Bronchial epithelial cell (primary cell): Measurements from ENCODE around the gene PXK. TPM values are rescaled to one million over a fixed set of nuclear protein-coding genes. Genes with fewer than 3 reads are reported as not detected.

Experiments used
- DNase-seq: peaks from one replicate; pipeline ENCODE4 v3.0.0-alpha.2; 2010; ENCODE audit warnings: low read depth
- FAIRE-seq: peaks from 2 replicates; lab custom pipeline; 2011; peaks lifted over from hg19 to GRCh38; lab: Jason Lieb, UNC
- H3K27me3 ChIP-seq: 2 replicates; pipeline ENCODE4 v1.5.1; 2011; ENCODE audit warnings: low read length; ENCODE audit not compliant: control insufficient read depth, insufficient read depth
- H3K36me3 ChIP-seq: 2 replicates; pipeline ENCODE4 v1.5.1; 2011; ENCODE audit warnings: low read length; ENCODE audit not compliant: control insufficient read depth, insufficient read depth
- H3K4me3 ChIP-seq: 2 replicates; pipeline ENCODE4 v1.5.1; 2011; ENCODE audit warnings: mild to moderate bottlenecking, low read depth, low read length, control low read depth
- CTCF ChIP-seq: IDR thresholded peaks from 2 replicates; pipeline ENCODE4 v1.5.1; 2011; ENCODE audit warnings: mild to moderate bottlenecking, moderate library complexity, low read length, control low read depth, inconsistent platforms; ENCODE audit not compliant: insufficient read depth, severe bottlenecking
- total RNA-seq: library from RNA; depleted of rRNA; stranded (reverse); fragments of >200 nt; gene quantifications from 2 replicates; pipeline ENCODE4 v1.2.1, GENCODE V29; 2014

Gene PXK
- total RNA-seq, 1 donor from 2014 or later: 12.4 TPM

GRCh38 chr3:58411036-58411435, 78.3 kb downstream of the PXK start:
- no peak for TF ChIP-seq CTCF
- H3K36me3 ChIP-seq: peaks cover 10% of the 10 kb centered on the region
- peak; percentile 7 for DNase-seq
- no peak for FAIRE-seq
- no peak overlapping the region for H3K4me3 ChIP-seq
- H3K27me3 ChIP-seq: no peaks in the 10 kb centered on the region

GRCh38 chr3:58411851-58412830, 79.4 kb downstream of the PXK start:
- FAIRE-seq (no peak), DNase-seq (no peak)
- no peak overlapping the region for H3K4me3 ChIP-seq
- no peak for TF ChIP-seq CTCF
- H3K27me3 ChIP-seq: no peaks in the 10 kb centered on the region
- H3K36me3 ChIP-seq: peaks cover 10% of the 10 kb centered on the region

- DNase-seq: peak; percentile 64
- H3K27me3 ChIP-seq: no peaks in the 10 kb centered on the region
- FAIRE-seq: no peak
- peaks cover 7% of the 10 kb centered on the region for H3K36me3 ChIP-seq
- H3K4me3 ChIP-seq: no peak overlapping the region
- peak; percentile 60 for TF ChIP-seq CTCF
These were observed 82.0 kb downstream of the PXK start for GRCh38 chr3:58414538-58415197.

GRCh38 chr3:58416191-58416590, 83.5 kb downstream of the PXK start:
- Histone ChIP-seq H3K27me3 (no peaks in the 10 kb centered on the region), H3K36me3 (peaks cover 2% of the 10 kb centered on the region), H3K4me3 (no peak overlapping the region)
- no peak for FAIRE-seq
- peak; percentile 15 for DNase-seq
- TF ChIP-seq CTCF: no peak

GRCh38 chr3:58417075-58417474, 84.4 kb downstream of the PXK start:
- no peak for DNase-seq
- no peak for FAIRE-seq
- Histone ChIP-seq H3K27me3 (no peaks in the 10 kb centered on the region), H3K4me3 (no peak overlapping the region), H3K36me3 (peaks cover 3% of the 10 kb centered on the region)
- no peak for TF ChIP-seq CTCF
